Heart right ventricle (tissue), 16 donors: Measurements from ENCODE around the gene CCDC85B. TPM values are rescaled to one million over a fixed set of nuclear protein-coding genes. Genes with fewer than 3 reads are reported as not detected.

ENCODE experiments used
- ATAC-seq, 8 donors: fragments of 200-7000 bp; cut with Tn5 transposase; one replicate each; pipeline ENCODE4 v1.9.1; 2020; ENCODE audit warnings: mild to moderate bottlenecking in 8 of 8, moderate library complexity in 8 of 8, moderate number of reproducible peaks in 1 of 8
- DNase-seq, 2 donors: peaks; one replicate each; pipeline ENCODE4 v3.0.0-alpha.2; 2020
- H3K27ac ChIP-seq, 10 donors: fragments of 200-600 bp; sonication (generic) in 2 of 10; one replicate each; pipeline versions ENCODE4 v1.5.0 to v1.8.0; 2020 to 2022; ENCODE audit warnings: mild to moderate bottlenecking in 3 of 10
- H3K27me3 ChIP-seq, 7 donors: fragments of 200-600 bp; one replicate each; pipeline ENCODE4 v1.8.0; 2021 to 2022; ENCODE audit warnings: mild to moderate bottlenecking in 2 of 7
- H3K36me3 ChIP-seq, 9 donors: fragments of 200-600 bp; sonication (generic) in 1 of 9; one replicate each; pipeline versions ENCODE4 v1.5.0 to v1.8.0; 2020 to 2022; ENCODE audit warnings: mild to moderate bottlenecking in 2 of 9
- H3K4me1 ChIP-seq, 9 donors: fragments of 200-600 bp; sonication (generic) in 1 of 9; one replicate each; pipeline versions ENCODE4 v1.5.0 to v1.8.0; 2020 to 2022; ENCODE audit warnings: mild to moderate bottlenecking in 4 of 9
- H3K4me3 ChIP-seq, 10 donors: fragments of 200-600 bp; sonication (generic) in 2 of 10; one replicate each; pipeline versions ENCODE4 v1.5.0 to v1.8.0; 2020 to 2022; ENCODE audit warnings: mild to moderate bottlenecking in 7 of 10, moderate library complexity in 2 of 10
- H3K9me3 ChIP-seq, 11 donors: fragments of 200-600 bp in 10 of 11; sonication (generic) in 2 of 11; one replicate each; pipeline versions ENCODE4 v1.5.0 to v1.8.0; 2013 to 2022; ENCODE audit warnings: mild to moderate bottlenecking in 2 of 11, control low read depth in 1 of 11, moderate library complexity in 1 of 11
- WGBS, 2 donors: extraction: QIAGEN DNeasy Blood & Tissue Kit; methylation state at CpG; one replicate each; pipeline ENCODE4 v1.1.7; 2013; ENCODE audit warnings: inconsistent platforms in 1 of 2; 5-methylcytosine and 5-hydroxymethylcytosine counted together
- intact Hi-C, 10 donors: fragments of 100-400 bp; cut with DNase I; formaldehyde crosslinking; loops; one replicate each; pipeline versions ENCODE4 v1.11.1 to v1.14.2; 2022
- polyA plus RNA-seq, 2 donors: library from polyadenylated mRNA; stranded (reverse); fragments of 200-250 nt; gene quantifications; one replicate each; pipeline ENCODE4 v1.2.3, GENCODE V29; 2013
- total RNA-seq, 10 donors: library from RNA; stranded (reverse); fragmentation: NEBNext Ultra II Directional in 3 of 10; extraction: Animal tissue kit (Norgen Biotek cat#: 25700) in 3 of 10; gene quantifications; one replicate each; pipeline versions ENCODE4 v1.2.1 to v1.2.4, GENCODE V29; 2021 to 2023
- TF ChIP-seq, protein P1 (sequence below), 9 donors: fragments of 200-600 bp; sonication (generic) in 2 of 9; IDR thresholded peaks; one replicate each; pipeline versions ENCODE4 v1.5.0 to v1.8.0; 2021 to 2022; ENCODE audit warnings: antibody characterized with exemption in 9 of 9, mild to moderate bottlenecking in 5 of 9, moderate library complexity in 1 of 9
- donor health status: Arrhythmogenic right ventricular cardiomyopathy.
- donor health status: ischemic (EF 13 %, LVEDD 7.1; RV severe dilation, severe dysfunction).
- donor health status: healthy with polysubstance abuse.
- donor health status: DM: no; HTN: yes; CAD: no.
- donor health status: DM: no; HTN: no; CAD: no.
- donor health status: ischemic (EF 25% LVEDD 6.9; RV normal size, moderate dysfunction).
- donor health status: ischemic (EF 25% LVEDD 5.7; RV mildly dilated, moderate dysfunction).
- donor health status: healthy.
- donor health status: DM: yes; HTN: yes; CAD: no.
- donor health status: Ischemic cardiomyopathy.
- donor health status: ischemic (EF 35%, LVEDD 5.7; RV mildly dilated, moderate dysfunction).
- donor health status: nonischemic (EF 11% LVEDD 7.7; RV severe dilation, severe dysfunction).
- donor health status: DM: yes; HTN: yes; CAD: no.
- donor health status: PGD.
- donor health status: ischemic (EF 29% LVEDD 5.4; RV normal size, mild dysfunction).
- donor health status: nonischemic (EF 23%, LVEDD 6.1; RV moderate dilation, normal function).

Gene CCDC85B
- total and polyA plus RNA-seq, 12 donors: 22.1 to 69.4 (median 35.4) TPM

DNA sequence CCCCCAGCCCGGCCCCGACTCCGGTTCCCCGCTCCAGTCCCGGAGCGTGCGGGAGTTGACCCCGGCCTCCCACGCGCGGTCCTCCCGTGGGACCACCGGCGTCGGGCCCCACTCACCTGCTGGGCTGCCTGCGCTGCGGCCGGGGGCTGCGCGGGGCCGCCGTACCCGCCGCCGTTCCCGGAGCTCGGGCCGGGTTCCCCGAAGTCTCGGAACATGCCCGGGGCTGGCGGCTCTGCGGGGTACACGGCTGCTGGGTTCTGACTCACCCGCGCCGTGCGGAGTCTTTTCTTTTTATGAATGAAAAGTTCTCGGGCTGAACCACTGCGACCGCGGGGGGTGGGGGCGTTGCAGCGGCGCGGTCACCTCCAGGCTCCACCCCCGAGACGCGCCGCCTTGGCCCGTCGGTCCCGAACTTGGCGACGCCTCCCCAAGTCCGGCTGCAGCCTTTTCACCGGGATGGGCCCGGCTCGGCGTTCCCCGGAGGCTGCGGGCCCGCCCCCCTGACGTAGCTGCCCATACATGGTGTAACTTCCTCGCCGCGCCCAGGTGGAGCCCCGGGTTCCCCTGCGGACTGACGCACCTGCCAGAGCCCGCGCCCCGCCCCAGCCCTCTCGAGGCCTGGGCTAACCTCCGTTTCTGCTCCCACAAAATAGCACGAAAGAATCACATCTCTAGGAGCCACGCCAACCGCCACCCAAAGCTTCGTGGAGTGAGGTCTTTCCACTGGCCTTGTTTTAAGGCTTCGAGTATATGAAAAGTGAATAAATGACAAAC is 9.8 kb downstream of the CCDC85B start, which contains the start of gene FOSL1:
TSS of gene FOSL1 (minus strand) at position 264 of the 774 bp plus-strand sequence. CDS start at position 215, 49 bp downstream.
- peak within 1 kb of the TSS; percentile 41 to 79 (median 61) for H3K4me3 ChIP-seq
- H3K27me3 ChIP-seq: peaks cover 0 to 9% (median 4%) of the 10 kb centered on the region in 7 donors
- H3K36me3 ChIP-seq: peaks cover 0 to 6% (median 0%) of the 10 kb centered on the region in 9 donors
- DNase-seq (peak; percentile 86 to 88), ATAC-seq (peak; percentile 88 to 95 (median 91))
- intact Hi-C loops: no loop called here
- TF ChIP-seq, protein P1, sequence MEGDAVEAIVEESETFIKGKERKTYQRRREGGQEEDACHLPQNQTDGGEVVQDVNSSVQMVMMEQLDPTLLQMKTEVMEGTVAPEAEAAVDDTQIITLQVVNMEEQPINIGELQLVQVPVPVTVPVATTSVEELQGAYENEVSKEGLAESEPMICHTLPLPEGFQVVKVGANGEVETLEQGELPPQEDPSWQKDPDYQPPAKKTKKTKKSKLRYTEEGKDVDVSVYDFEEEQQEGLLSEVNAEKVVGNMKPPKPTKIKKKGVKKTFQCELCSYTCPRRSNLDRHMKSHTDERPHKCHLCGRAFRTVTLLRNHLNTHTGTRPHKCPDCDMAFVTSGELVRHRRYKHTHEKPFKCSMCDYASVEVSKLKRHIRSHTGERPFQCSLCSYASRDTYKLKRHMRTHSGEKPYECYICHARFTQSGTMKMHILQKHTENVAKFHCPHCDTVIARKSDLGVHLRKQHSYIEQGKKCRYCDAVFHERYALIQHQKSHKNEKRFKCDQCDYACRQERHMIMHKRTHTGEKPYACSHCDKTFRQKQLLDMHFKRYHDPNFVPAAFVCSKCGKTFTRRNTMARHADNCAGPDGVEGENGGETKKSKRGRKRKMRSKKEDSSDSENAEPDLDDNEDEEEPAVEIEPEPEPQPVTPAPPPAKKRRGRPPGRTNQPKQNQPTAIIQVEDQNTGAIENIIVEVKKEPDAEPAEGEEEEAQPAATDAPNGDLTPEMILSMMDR (IDR thresholded peaks at IDR 0.05): peak in 1 of 9 donors; percentile 9
- 2% methylated on average over 74 to 80 of the region's 80 CpGs for WGBS, 2 donors
- no peaks in the 10 kb centered on the region for H3K9me3 ChIP-seq
- H3K27ac ChIP-seq: peak within 1 kb of the TSS in 7 of 10 donors; percentile 10 to 93 (median 61)
- H3K4me1 ChIP-seq: peaks cover 6 to 25% (median 17%) of the 10 kb centered on the region in 9 donors

GRCh38 chr11:65900899-65901180 is 10.4 kb downstream of the CCDC85B start:
- no peak for DNase-seq
- peak overlapping the region in 3 of 10 donors; percentile 64 to 93 (median 83) for H3K27ac ChIP-seq
- 69 to 73% methylated on average over 11 of the region's 11 CpGs for WGBS, 2 donors
- no peaks in the 10 kb centered on the region for H3K9me3 ChIP-seq
- H3K4me1 ChIP-seq: peaks cover 6 to 25% (median 17%) of the 10 kb centered on the region in 9 donors
- peaks cover 0 to 9% (median 4%) of the 10 kb centered on the region in 7 donors for H3K27me3 ChIP-seq
- intact Hi-C loops: no loop called here
- no peak for ATAC-seq
- TF ChIP-seq, protein P1 (IDR thresholded peaks at IDR 0.05): no peak
- peaks cover 0 to 3% (median 0%) of the 10 kb centered on the region in 9 donors for H3K36me3 ChIP-seq
- peak overlapping the region in 7 of 10 donors; percentile 54 to 72 (median 63) for H3K4me3 ChIP-seq

DNA sequence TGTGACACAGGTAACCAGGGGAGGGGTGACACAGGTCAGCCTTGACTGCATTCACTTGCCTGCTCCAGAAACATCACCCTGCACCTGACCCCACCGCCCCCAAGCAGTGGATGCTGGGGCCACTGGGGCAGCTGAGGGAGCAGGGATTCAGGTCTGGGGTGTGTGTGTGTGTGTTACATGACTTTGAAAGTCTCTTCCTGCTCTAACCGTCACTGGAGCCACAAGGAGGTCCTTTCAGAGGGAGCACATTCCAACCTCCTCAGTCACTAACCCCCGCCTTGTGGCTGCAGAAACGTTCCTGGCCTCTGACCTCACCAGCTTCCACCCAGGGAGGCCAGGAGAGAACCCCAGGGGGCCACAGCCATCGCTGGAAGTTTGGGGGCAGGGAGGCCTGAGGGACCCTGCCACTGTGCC is 12.6 kb downstream of the CCDC85B start:
- 31 to 34% methylated on average over 5 of the region's 5 CpGs for WGBS, 2 donors
- ATAC-seq: no peak

GRCh38 chr11:65903715-65904114 is 13.2 kb downstream of the CCDC85B start:
- H3K4me1 ChIP-seq: peaks cover 6 to 21% (median 13%) of the 10 kb centered on the region in 9 donors
- no peaks in the 10 kb centered on the region for H3K36me3 ChIP-seq
- H3K27me3 ChIP-seq: peaks cover 0 to 9% (median 4%) of the 10 kb centered on the region in 7 donors
- WGBS, 2 donors: 81 to 88% methylated on average over 8 of the region's 8 CpGs
- no peaks in the 10 kb centered on the region for H3K9me3 ChIP-seq
- TF ChIP-seq, protein P1 (IDR thresholded peaks at IDR 0.05): no peak
- DNase-seq (no peak), ATAC-seq (no peak)
- no peak overlapping the region for H3K27ac ChIP-seq
- intact Hi-C loops: no loop called here
- no peak overlapping the region for H3K4me3 ChIP-seq

More for the DNA sequence above, 12.6 kb downstream of the CCDC85B start:
- DNase-seq: no peak
- intact Hi-C loops: no loop called here
- Histone ChIP-seq H3K36me3 (no peaks in the 10 kb centered on the region), H3K4me3 (no peak overlapping the region), H3K9me3 (no peaks in the 10 kb centered on the region), H3K27ac (no peak overlapping the region), H3K4me1 (peaks cover 6 to 25% (median 17%) of the 10 kb centered on the region in 9 donors), H3K27me3 (peaks cover 0 to 9% (median 4%) of the 10 kb centered on the region in 7 donors)
- TF ChIP-seq, protein P1 (IDR thresholded peaks at IDR 0.05): no peak
